ENCODE measurements around the gene TNRC18. TPM values are rescaled to one million over a fixed set of nuclear protein-coding genes. Genes with fewer than 3 reads are reported as not detected.

TNRC18 gene
- polyA plus RNA-seq, 1 of the 3 experiments (the other 2 are of a cell fraction): 34.4 TPM

DNA sequence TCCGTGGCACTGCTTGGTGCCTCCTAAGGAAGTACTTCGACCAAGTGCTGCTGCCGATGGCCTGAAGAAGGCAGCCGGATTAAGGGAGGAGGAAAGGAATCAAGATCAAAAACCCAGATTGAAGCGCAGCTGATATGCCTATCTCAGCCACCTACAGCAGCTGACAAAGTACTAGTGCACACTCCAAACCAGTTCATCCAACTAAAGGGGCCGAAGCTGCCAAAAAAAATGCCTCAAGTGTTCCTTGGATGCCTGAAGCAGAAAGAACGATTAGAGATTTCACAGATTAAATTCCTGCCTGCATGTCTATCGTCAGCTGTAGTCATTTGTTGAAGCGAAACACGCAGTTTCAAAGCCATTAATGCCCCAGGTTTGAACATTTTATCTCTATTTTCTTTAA lies 65.7 kb downstream of the TNRC18 start (continued):
- TF ChIP-seq EP300 (IDR thresholded peaks at IDR 0.05; ENCODE audit: borderline replicate concordance in 1 of 2, low read depth in 1 of 2, low read length in 1 of 2): no peak
- TF ChIP-seq, protein P1, sequence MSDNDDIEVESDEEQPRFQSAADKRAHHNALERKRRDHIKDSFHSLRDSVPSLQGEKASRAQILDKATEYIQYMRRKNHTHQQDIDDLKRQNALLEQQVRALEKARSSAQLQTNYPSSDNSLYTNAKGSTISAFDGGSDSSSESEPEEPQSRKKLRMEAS (IDR thresholded peaks at IDR 0.05; ENCODE audit: low read depth): no peak
- TF ChIP-seq SMC3 (IDR thresholded peaks at IDR 0.05; ENCODE audit: low read depth, low read length): no peak
- TF ChIP-seq JUND (IDR thresholded peaks at IDR 0.05): no peak

DNA sequence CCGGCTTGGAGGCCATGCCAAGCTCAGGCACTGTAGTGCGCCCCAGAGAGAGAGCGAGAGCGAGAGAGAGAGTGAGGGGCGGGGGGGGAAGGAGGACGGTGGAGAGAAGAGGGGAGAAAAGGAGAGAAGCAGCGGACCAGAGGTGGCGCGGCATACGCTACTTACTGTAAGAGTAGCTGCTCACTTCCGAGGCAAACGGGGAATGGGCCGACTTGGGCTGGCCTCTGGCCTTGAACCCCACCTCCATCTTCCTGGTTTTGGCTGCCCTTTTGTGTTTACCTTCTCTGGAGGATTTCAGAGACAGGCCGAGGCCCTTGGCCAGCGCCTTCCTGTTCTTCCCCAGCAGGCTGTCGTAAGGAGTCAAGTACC lies 66.9 kb downstream of the TNRC18 start:
- no peaks in the 10 kb centered on the region for H3K27me3 ChIP-seq (ENCODE audit: insufficient read depth)
- no peak overlapping the region for H3K27ac ChIP-seq (ENCODE audit: low read depth in 2 of 2, low read length in 1 of 2)
- H4K20me1 ChIP-seq (ENCODE audit: insufficient read depth): peaks cover 49% of the 10 kb centered on the region
- CTCF ChIA-PET: interaction anchor here (1.1 to 8.3 kb wide), 5 partner anchors 10 to 138 kb away, joined by 4 to 94 read pairs (median 12); no protein-coding TSS in a partner anchor
- peaks cover 4% of the 10 kb centered on the region for H3F3A ChIP-seq (replicated peaks; ENCODE audit: insufficient read depth)
- TF ChIP-seq RFX5 (IDR thresholded peaks at IDR 0.05; ENCODE audit: low read length) (no peak), YY1 (IDR thresholded peaks at IDR 0.05; ENCODE audit: low read depth) (no peak), TEAD4 (IDR thresholded peaks at IDR 0.05; ENCODE audit: borderline replicate concordance, insufficient read depth) (no peak), RCOR1 (IDR thresholded peaks at IDR 0.05; ENCODE audit: low read length) (no peak), CHD2 (IDR thresholded peaks at IDR 0.05; ENCODE audit: low read length, partially characterized antibody) (no peak), MEF2A (IDR thresholded peaks at IDR 0.05; ENCODE audit: borderline replicate concordance, low read depth) (no peak), RXRA (IDR thresholded peaks at IDR 0.05; ENCODE audit: borderline replicate concordance, low read depth) (no peak), EZH2phosphoT487 (IDR thresholded peaks at IDR 0.05; ENCODE audit: borderline replicate concordance, low read depth) (no peak), MXI1 (IDR thresholded peaks at IDR 0.05; ENCODE audit: low read depth, low read length) (no peak), FOSL2 (IDR thresholded peaks at IDR 0.05; ENCODE audit: borderline replicate concordance, low read depth) (no peak), EP300 (IDR thresholded peaks at IDR 0.05; ENCODE audit: borderline replicate concordance in 1 of 2, low read depth in 1 of 2, low read length in 1 of 2) (no peak), GABPA (IDR thresholded peaks at IDR 0.05; ENCODE audit: low read depth) (no peak), RAD21 (IDR thresholded peaks at IDR 0.05; ENCODE audit: low read length) (no peak)
- TF ChIP-seq, protein P1 (IDR thresholded peaks at IDR 0.05; ENCODE audit: low read depth): no peak
- TF ChIP-seq, protein P2, sequence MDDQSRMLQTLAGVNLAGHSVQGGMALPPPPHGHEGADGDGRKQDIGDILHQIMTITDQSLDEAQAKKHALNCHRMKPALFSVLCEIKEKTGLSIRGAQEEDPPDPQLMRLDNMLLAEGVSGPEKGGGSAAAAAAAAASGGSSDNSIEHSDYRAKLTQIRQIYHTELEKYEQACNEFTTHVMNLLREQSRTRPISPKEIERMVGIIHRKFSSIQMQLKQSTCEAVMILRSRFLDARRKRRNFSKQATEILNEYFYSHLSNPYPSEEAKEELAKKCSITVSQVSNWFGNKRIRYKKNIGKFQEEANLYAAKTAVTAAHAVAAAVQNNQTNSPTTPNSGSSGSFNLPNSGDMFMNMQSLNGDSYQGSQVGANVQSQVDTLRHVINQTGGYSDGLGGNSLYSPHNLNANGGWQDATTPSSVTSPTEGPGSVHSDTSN (IDR thresholded peaks at IDR 0.05): no peak
- TF ChIP-seq, protein P3, sequence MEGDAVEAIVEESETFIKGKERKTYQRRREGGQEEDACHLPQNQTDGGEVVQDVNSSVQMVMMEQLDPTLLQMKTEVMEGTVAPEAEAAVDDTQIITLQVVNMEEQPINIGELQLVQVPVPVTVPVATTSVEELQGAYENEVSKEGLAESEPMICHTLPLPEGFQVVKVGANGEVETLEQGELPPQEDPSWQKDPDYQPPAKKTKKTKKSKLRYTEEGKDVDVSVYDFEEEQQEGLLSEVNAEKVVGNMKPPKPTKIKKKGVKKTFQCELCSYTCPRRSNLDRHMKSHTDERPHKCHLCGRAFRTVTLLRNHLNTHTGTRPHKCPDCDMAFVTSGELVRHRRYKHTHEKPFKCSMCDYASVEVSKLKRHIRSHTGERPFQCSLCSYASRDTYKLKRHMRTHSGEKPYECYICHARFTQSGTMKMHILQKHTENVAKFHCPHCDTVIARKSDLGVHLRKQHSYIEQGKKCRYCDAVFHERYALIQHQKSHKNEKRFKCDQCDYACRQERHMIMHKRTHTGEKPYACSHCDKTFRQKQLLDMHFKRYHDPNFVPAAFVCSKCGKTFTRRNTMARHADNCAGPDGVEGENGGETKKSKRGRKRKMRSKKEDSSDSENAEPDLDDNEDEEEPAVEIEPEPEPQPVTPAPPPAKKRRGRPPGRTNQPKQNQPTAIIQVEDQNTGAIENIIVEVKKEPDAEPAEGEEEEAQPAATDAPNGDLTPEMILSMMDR (IDR thresholded peaks at IDR 0.05): no peak
- TF ChIP-seq, protein P4, sequence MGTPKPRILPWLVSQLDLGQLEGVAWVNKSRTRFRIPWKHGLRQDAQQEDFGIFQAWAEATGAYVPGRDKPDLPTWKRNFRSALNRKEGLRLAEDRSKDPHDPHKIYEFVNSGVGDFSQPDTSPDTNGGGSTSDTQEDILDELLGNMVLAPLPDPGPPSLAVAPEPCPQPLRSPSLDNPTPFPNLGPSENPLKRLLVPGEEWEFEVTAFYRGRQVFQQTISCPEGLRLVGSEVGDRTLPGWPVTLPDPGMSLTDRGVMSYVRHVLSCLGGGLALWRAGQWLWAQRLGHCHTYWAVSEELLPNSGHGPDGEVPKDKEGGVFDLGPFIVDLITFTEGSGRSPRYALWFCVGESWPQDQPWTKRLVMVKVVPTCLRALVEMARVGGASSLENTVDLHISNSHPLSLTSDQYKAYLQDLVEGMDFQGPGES (IDR thresholded peaks at IDR 0.05; ENCODE audit: low read depth, low read length): no peak
- TF ChIP-seq, protein P5, sequence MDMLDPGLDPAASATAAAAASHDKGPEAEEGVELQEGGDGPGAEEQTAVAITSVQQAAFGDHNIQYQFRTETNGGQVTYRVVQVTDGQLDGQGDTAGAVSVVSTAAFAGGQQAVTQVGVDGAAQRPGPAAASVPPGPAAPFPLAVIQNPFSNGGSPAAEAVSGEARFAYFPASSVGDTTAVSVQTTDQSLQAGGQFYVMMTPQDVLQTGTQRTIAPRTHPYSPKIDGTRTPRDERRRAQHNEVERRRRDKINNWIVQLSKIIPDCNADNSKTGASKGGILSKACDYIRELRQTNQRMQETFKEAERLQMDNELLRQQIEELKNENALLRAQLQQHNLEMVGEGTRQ (IDR thresholded peaks at IDR 0.05; ENCODE audit: borderline replicate concordance, low read depth, low read length): no peak
- TF ChIP-seq, protein P6, sequence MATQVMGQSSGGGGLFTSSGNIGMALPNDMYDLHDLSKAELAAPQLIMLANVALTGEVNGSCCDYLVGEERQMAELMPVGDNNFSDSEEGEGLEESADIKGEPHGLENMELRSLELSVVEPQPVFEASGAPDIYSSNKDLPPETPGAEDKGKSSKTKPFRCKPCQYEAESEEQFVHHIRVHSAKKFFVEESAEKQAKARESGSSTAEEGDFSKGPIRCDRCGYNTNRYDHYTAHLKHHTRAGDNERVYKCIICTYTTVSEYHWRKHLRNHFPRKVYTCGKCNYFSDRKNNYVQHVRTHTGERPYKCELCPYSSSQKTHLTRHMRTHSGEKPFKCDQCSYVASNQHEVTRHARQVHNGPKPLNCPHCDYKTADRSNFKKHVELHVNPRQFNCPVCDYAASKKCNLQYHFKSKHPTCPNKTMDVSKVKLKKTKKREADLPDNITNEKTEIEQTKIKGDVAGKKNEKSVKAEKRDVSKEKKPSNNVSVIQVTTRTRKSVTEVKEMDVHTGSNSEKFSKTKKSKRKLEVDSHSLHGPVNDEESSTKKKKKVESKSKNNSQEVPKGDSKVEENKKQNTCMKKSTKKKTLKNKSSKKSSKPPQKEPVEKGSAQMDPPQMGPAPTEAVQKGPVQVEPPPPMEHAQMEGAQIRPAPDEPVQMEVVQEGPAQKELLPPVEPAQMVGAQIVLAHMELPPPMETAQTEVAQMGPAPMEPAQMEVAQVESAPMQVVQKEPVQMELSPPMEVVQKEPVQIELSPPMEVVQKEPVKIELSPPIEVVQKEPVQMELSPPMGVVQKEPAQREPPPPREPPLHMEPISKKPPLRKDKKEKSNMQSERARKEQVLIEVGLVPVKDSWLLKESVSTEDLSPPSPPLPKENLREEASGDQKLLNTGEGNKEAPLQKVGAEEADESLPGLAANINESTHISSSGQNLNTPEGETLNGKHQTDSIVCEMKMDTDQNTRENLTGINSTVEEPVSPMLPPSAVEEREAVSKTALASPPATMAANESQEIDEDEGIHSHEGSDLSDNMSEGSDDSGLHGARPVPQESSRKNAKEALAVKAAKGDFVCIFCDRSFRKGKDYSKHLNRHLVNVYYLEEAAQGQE (IDR thresholded peaks at IDR 0.05; ENCODE audit: low read depth, low read length): no peak
- H3K4me1 ChIP-seq (ENCODE audit: control insufficient read depth in 1 of 2, insufficient read depth in 2 of 2, low read depth in 1 of 2, low read length in 1 of 2): peaks cover 11 to 15% of the 10 kb centered on the region in 2 experiments; a peak in 2 of 4 replicates
- no peak overlapping the region for H3K4me3 ChIP-seq (ENCODE audit: low read depth in 2 of 2, low read length in 1 of 2)
- H3K9ac ChIP-seq: no peak overlapping the region
- no peak for DNase-seq
- H3K9me2 ChIP-seq: no peaks in the 10 kb centered on the region
- no peaks in the 10 kb centered on the region for H3K9me3 ChIP-seq
- peaks cover 86% of the 10 kb centered on the region for H3K79me2 ChIP-seq (ENCODE audit: insufficient read depth)
- POLR2A ChIA-PET: no interaction called here
- WGBS (ENCODE audit: low lambda C conversion rate): 98% methylated on average over 16 of the region's 16 CpGs
- H3K36me3 ChIP-seq (replicated peaks in 1 of 2; ENCODE audit: control insufficient read depth in 1 of 2, insufficient read depth in 2 of 2, low read length in 1 of 2): peaks cover 57 to 58% of the 10 kb centered on the region in 2 experiments
- H2AFZ ChIP-seq (ENCODE audit: low read depth): no peak overlapping the region
- H3K4me2 ChIP-seq: no peak overlapping the region

Data from SK-N-SH (cell line).